Stimulated activated CD4-positive, alpha-beta T cell treated with anti-CD3 and anti-CD28 coated beads, Interleukin-15, amount 100 ng/mL, for 24 hours (primary cell): ENCODE measurements around the gene KRTAP16-1.

Source experiments
- DNase-seq: peaks from one replicate; pipeline ENCODE4 v3.0.0-alpha.2; 2020

KRTAP16-1 gene

GRCh38 chr17:41328207-41328606, 19.1 kb upstream of the KRTAP16-1 start:
- DNase-seq: no peak

GRCh38 chr17:41327411-41328120, 18.5 kb upstream of the KRTAP16-1 start:
- no peak for DNase-seq

- DNase-seq: no peak
Observed at GRCh38 chr17:41326173-41327145, 17.4 kb upstream of the KRTAP16-1 start.

- no peak for DNase-seq
Observed at GRCh38 chr17:41325611-41326010, 16.5 kb upstream of the KRTAP16-1 start.

GRCh38 chr17:41325126-41325525, 16.0 kb upstream of the KRTAP16-1 start:
- DNase-seq: no peak

GRCh38 chr17:41324180-41325075, 15.3 kb upstream of the KRTAP16-1 start:
- DNase-seq: peak; percentile 32

GRCh38 chr17:41322903-41323895, 14.1 kb upstream of the KRTAP16-1 start:
- no peak for DNase-seq

GRCh38 chr17:41322094-41322902, 13.2 kb upstream of the KRTAP16-1 start:
- DNase-seq: no peak

GRCh38 chr17:41318231-41318630, 9.1 kb upstream of the KRTAP16-1 start:
- no peak for DNase-seq

- no peak for DNase-seq
Observed at GRCh38 chr17:41315814-41316445, 6.8 kb upstream of the KRTAP16-1 start.

GRCh38 chr17:41315204-41315794, 6.2 kb upstream of the KRTAP16-1 start, which contains the start of gene KRTAP17-1:
KRTAP17-1 (minus strand) TSS chr17:41315710; CDS start chr17:41315650, 60 bp downstream.
- no peak for DNase-seq

GRCh38 chr17:41311111-41311510, 2.0 kb upstream of the KRTAP16-1 start:
- DNase-seq: no peak

- peak; percentile 58 for DNase-seq
Observed at GRCh38 chr17:41308251-41308917, 725 bp downstream of the KRTAP16-1 start.

- DNase-seq: no peak
Observed at GRCh38 chr17:41307647-41308046, 1.5 kb downstream of the KRTAP16-1 start.

GRCh38 chr17:41304091-41304490, 5.0 kb downstream of the KRTAP16-1 start:
- DNase-seq: no peak

- no peak for DNase-seq
Observed at GRCh38 chr17:41302981-41303380, 6.1 kb downstream of the KRTAP16-1 start.

GRCh38 chr17:41301916-41302901, 6.9 kb downstream of the KRTAP16-1 start, which contains the start of gene KRTAP29-1:
KRTAP29-1 (minus strand) TSS chr17:41302851; CDS start chr17:41302851, 0 bp downstream.
- no peak for DNase-seq
